ENCODE measurements around the gene FARP2. TPM values are rescaled to one million over a fixed set of nuclear protein-coding genes. Genes with fewer than 3 reads are reported as not detected.
A peak's percentile ranks its signal among the peaks of the same experiment; 100 is the strongest.

The FARP2 gene
- total RNA-seq, 1 donor from 2014 or later = 54.5 TPM

DNA sequence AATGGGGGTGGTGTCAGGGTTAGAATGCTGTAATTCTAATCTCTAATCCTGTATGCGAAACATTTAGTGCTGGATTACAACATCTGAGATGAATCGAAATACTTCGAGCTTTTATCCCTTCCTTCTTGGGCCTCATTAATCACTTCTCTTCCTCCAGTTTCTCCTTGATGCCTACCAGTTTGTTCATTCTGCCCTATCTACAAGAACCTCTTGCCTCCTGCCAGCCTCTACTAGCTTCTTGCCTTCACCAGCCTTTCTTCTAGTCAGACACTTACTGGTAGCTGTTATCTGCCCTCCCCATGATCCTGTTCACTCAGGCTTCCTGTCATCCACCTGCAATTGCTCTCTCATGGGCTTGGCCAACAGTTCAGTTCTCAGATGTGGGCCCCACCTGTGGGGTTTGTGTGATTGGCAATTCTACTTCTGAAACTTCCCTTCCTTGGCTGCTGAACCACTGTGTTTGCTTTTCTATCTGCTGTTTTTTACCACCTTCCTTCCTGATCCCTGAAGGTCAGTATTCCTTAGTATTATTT lies 15.4 kb upstream of the FARP2 start:
- H3K4me1 Mint-ChIP-seq (ENCODE audit: unreplicated experiment) = no peaks in the 10 kb centered on the region
- TF ChIP-seq, protein P1, sequence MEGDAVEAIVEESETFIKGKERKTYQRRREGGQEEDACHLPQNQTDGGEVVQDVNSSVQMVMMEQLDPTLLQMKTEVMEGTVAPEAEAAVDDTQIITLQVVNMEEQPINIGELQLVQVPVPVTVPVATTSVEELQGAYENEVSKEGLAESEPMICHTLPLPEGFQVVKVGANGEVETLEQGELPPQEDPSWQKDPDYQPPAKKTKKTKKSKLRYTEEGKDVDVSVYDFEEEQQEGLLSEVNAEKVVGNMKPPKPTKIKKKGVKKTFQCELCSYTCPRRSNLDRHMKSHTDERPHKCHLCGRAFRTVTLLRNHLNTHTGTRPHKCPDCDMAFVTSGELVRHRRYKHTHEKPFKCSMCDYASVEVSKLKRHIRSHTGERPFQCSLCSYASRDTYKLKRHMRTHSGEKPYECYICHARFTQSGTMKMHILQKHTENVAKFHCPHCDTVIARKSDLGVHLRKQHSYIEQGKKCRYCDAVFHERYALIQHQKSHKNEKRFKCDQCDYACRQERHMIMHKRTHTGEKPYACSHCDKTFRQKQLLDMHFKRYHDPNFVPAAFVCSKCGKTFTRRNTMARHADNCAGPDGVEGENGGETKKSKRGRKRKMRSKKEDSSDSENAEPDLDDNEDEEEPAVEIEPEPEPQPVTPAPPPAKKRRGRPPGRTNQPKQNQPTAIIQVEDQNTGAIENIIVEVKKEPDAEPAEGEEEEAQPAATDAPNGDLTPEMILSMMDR (IDR thresholded peaks at IDR 0.05) = no peak
- no peak for DNase-seq (ENCODE audit: extremely low spot score, unreplicated experiment)
- no peak overlapping the region for H3K4me3 Mint-ChIP-seq (ENCODE audit: unreplicated experiment)
- H3K36me3 Mint-ChIP-seq (ENCODE audit: unreplicated experiment) = peaks cover 65% of the 10 kb centered on the region
- no peak overlapping the region for H3K27ac Mint-ChIP-seq (ENCODE audit: unreplicated experiment)
- no peaks in the 10 kb centered on the region for H3K27me3 Mint-ChIP-seq (ENCODE audit: unreplicated experiment)
- no peaks in the 10 kb centered on the region for H3K9me3 Mint-ChIP-seq (ENCODE audit: unreplicated experiment)

DNA sequence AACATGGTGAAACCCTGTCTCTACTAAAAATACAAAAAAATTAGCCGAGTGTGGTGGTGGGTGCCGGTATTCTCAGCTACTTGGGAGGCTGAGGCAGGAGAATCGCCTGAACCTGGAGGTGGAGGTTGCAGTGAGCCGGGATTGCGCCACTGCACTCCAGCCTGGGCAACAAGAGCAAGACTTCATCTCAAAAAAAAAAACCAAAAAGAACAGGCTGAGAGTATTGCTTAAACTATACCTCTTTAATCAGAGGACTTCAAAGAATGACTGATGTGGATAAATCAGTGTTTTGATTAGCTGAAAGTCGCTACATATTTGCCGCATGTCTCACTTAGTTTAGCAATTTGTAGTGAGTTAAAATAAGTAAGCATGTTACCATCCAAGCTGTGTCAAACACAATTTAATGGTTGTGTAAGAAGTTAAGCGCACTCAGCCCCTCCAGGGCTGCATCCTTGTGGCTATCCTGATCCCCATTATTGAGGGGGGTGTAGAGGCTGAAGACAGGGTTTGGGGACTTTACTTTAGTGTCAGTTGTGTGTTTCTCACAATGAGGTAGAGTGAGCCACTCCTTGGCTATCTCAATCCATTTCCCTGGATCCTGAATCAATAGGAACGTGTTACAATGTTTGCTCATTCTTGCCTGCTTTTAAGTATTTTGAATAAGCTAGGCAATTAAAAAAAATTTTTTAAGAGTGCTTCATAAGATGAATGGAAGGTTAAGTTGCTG lies 11.0 kb upstream of the FARP2 start:
- TF ChIP-seq, protein P1 (IDR thresholded peaks at IDR 0.05) = no peak
- H3K4me1 Mint-ChIP-seq (ENCODE audit: unreplicated experiment) = no peaks in the 10 kb centered on the region
- no peak overlapping the region for H3K4me3 Mint-ChIP-seq (ENCODE audit: unreplicated experiment)
- no peaks in the 10 kb centered on the region for H3K27me3 Mint-ChIP-seq (ENCODE audit: unreplicated experiment)
- H3K9me3 Mint-ChIP-seq (ENCODE audit: unreplicated experiment) = no peaks in the 10 kb centered on the region
- H3K27ac Mint-ChIP-seq (ENCODE audit: unreplicated experiment) = no peak overlapping the region
- no peak for DNase-seq (ENCODE audit: extremely low spot score, unreplicated experiment)
- peaks cover 61% of the 10 kb centered on the region for H3K36me3 Mint-ChIP-seq (ENCODE audit: unreplicated experiment)

GRCh38 chr2:241349941-241350340 lies 6.1 kb upstream of the FARP2 start:
- Mint-ChIP-seq H3K27me3 (ENCODE audit: unreplicated experiment) (no peaks in the 10 kb centered on the region), H3K36me3 (ENCODE audit: unreplicated experiment) (peaks cover 56% of the 10 kb centered on the region), H3K9me3 (ENCODE audit: unreplicated experiment) (no peaks in the 10 kb centered on the region), H3K4me1 (ENCODE audit: unreplicated experiment) (peaks cover 18% of the 10 kb centered on the region), H3K27ac (ENCODE audit: unreplicated experiment) (no peak overlapping the region), H3K4me3 (ENCODE audit: unreplicated experiment) (no peak overlapping the region)
- no peak for DNase-seq (ENCODE audit: extremely low spot score, unreplicated experiment)
- TF ChIP-seq, protein P1 (IDR thresholded peaks at IDR 0.05) = no peak

GRCh38 chr2:241350530-241350877 lies 5.6 kb upstream of the FARP2 start:
- Mint-ChIP-seq H3K27me3 (ENCODE audit: unreplicated experiment) (no peaks in the 10 kb centered on the region), H3K4me1 (ENCODE audit: unreplicated experiment) (peaks cover 21% of the 10 kb centered on the region), H3K9me3 (ENCODE audit: unreplicated experiment) (no peaks in the 10 kb centered on the region), H3K36me3 (ENCODE audit: unreplicated experiment) (peaks cover 53% of the 10 kb centered on the region), H3K27ac (ENCODE audit: unreplicated experiment) (peak overlapping the region; percentile 23), H3K4me3 (ENCODE audit: unreplicated experiment) (no peak overlapping the region)
- TF ChIP-seq, protein P1 (IDR thresholded peaks at IDR 0.05) = no peak
- DNase-seq (ENCODE audit: extremely low spot score, unreplicated experiment) = no peak

DNA sequence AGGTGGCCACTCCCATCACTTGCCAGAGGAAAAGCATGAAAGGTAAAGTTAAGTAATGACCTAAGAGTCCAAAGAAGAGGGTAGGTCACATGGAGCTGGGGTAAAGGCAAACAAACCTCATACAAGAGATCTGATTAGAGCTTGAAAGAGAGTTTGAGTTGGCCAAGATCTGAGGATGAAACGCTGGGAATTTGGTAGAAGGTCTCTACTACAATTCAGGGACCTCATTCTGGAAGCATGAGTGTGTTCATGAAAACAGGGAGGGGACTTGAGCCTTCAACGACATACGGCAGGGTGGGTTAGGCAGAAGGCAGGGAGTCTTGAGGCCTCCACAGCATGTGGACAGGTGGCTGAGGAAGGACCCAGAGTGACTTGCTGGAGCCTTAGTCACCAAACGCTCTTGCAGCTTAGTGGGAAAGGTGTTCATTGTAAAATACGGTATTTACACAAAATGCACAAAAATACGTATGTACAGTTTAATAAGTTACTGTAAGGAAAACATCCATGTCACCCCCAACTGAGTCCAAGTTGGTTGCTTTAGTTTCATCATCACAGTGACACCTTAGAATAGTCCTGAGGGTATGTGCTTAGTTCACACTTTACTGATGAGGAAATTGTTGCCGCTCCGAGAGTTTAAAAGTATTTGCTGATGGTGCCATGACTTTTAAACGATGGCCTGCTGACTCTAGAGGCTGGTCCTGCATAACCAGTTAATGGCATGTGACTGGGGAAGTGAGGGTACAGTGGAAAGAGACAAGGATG lies 5.0 kb upstream of the FARP2 start:
- TF ChIP-seq, protein P1 (IDR thresholded peaks at IDR 0.05) = no peak
- Mint-ChIP-seq H3K9me3 (ENCODE audit: unreplicated experiment) (no peaks in the 10 kb centered on the region), H3K4me1 (ENCODE audit: unreplicated experiment) (peaks cover 21% of the 10 kb centered on the region), H3K4me3 (ENCODE audit: unreplicated experiment) (no peak overlapping the region), H3K36me3 (ENCODE audit: unreplicated experiment) (peaks cover 47% of the 10 kb centered on the region), H3K27ac (ENCODE audit: unreplicated experiment) (peak overlapping the region; percentile 23), H3K27me3 (ENCODE audit: unreplicated experiment) (no peaks in the 10 kb centered on the region)
- DNase-seq (ENCODE audit: extremely low spot score, unreplicated experiment) = no peak
